ENCODE measurements around the gene CELA2B.

- TF ChIP-seq CTCF (conservative IDR thresholded peaks at IDR 0.05 in 1 of 2, IDR thresholded peaks at IDR 0.05 in 1 of 2; ENCODE audit: low read depth in 1 of 2, low read length in 2 of 2), result no peak
- no peak for TF ChIP-seq EZH2 (IDR thresholded peaks at IDR 0.05; ENCODE audit: low read length, missing control alignments)
Measured at GRCh38 chr1:15488371-15488770, 12.5 kb downstream of the CELA2B start.

All from fibroblast of lung (primary cell).